Measurements from ENCODE around the gene TOM1L2.

Gene TOM1L2

GRCh38 chr17:17938388-17939107, 33.7 kb downstream of the TOM1L2 start:
- Histone ChIP-seq H3K27ac (ENCODE audit: low read depth, low read length) (peak overlapping the region; percentile 45), H3K36me3 (ENCODE audit: control insufficient read depth in 1 of 2, insufficient read depth in 2 of 2, low read length in 2 of 2) (no peaks in the 10 kb centered on the region), H3K4me3 (ENCODE audit: low read depth in 1 of 2, low read length in 2 of 2) (no peak overlapping the region), H3K9ac (ENCODE audit: low read depth in 1 of 2, low read length in 2 of 2) (no peak overlapping the region), H3K4me1 (ENCODE audit: control insufficient read depth in 1 of 2, insufficient read depth in 2 of 2, low read length in 2 of 2) (peaks cover 61 to 81% of the 10 kb centered on the region in 2 donors), H3K9me3 (ENCODE audit: control insufficient read depth in 1 of 2, low read length in 2 of 2) (no peaks in the 10 kb centered on the region), H3K27me3 (ENCODE audit: control insufficient read depth in 1 of 2, insufficient read depth in 2 of 2, low read length in 2 of 2) (no peaks in the 10 kb centered on the region)

GRCh38 chr17:17937958-17938357, 34.2 kb downstream of the TOM1L2 start:
- H3K27ac ChIP-seq (ENCODE audit: low read depth, low read length), result no peak overlapping the region
- H3K4me3 ChIP-seq (ENCODE audit: low read depth in 1 of 2, low read length in 2 of 2), result no peak overlapping the region
- no peaks in the 10 kb centered on the region for H3K27me3 ChIP-seq (ENCODE audit: control insufficient read depth in 1 of 2, insufficient read depth in 2 of 2, low read length in 2 of 2)
- peaks cover 60 to 80% of the 10 kb centered on the region in 2 donors for H3K4me1 ChIP-seq (ENCODE audit: control insufficient read depth in 1 of 2, insufficient read depth in 2 of 2, low read length in 2 of 2)
- H3K9me3 ChIP-seq (ENCODE audit: control insufficient read depth in 1 of 2, low read length in 2 of 2), result no peaks in the 10 kb centered on the region
- no peak overlapping the region for H3K9ac ChIP-seq (ENCODE audit: low read depth in 1 of 2, low read length in 2 of 2)
- H3K36me3 ChIP-seq (ENCODE audit: control insufficient read depth in 1 of 2, insufficient read depth in 2 of 2, low read length in 2 of 2), result no peaks in the 10 kb centered on the region

- Histone ChIP-seq H3K27ac (ENCODE audit: low read depth, low read length) (no peak overlapping the region), H3K9ac (ENCODE audit: low read depth in 1 of 2, low read length in 2 of 2) (no peak overlapping the region), H3K36me3 (ENCODE audit: control insufficient read depth in 1 of 2, insufficient read depth in 2 of 2, low read length in 2 of 2) (no peaks in the 10 kb centered on the region), H3K9me3 (ENCODE audit: control insufficient read depth in 1 of 2, low read length in 2 of 2) (no peaks in the 10 kb centered on the region), H3K4me3 (ENCODE audit: low read depth in 1 of 2, low read length in 2 of 2) (no peak overlapping the region), H3K27me3 (ENCODE audit: control insufficient read depth in 1 of 2, insufficient read depth in 2 of 2, low read length in 2 of 2) (no peaks in the 10 kb centered on the region), H3K4me1 (ENCODE audit: control insufficient read depth in 1 of 2, insufficient read depth in 2 of 2, low read length in 2 of 2) (peaks cover 54 to 82% of the 10 kb centered on the region in 2 donors)
These were observed 34.9 kb downstream of the TOM1L2 start for GRCh38 chr17:17937201-17937853.

GRCh38 chr17:17935321-17936271, 36.6 kb downstream of the TOM1L2 start:
- no peak overlapping the region for H3K27ac ChIP-seq (ENCODE audit: low read depth, low read length)
- no peak overlapping the region for H3K9ac ChIP-seq (ENCODE audit: low read depth in 1 of 2, low read length in 2 of 2)
- no peaks in the 10 kb centered on the region for H3K27me3 ChIP-seq (ENCODE audit: control insufficient read depth in 1 of 2, insufficient read depth in 2 of 2, low read length in 2 of 2)
- H3K9me3 ChIP-seq (ENCODE audit: control insufficient read depth in 1 of 2, low read length in 2 of 2), result no peaks in the 10 kb centered on the region
- H3K36me3 ChIP-seq (ENCODE audit: control insufficient read depth in 1 of 2, insufficient read depth in 2 of 2, low read length in 2 of 2), result no peaks in the 10 kb centered on the region
- H3K4me1 ChIP-seq (ENCODE audit: control insufficient read depth in 1 of 2, insufficient read depth in 2 of 2, low read length in 2 of 2), result peaks cover 50 to 65% of the 10 kb centered on the region in 2 donors
- no peak overlapping the region for H3K4me3 ChIP-seq (ENCODE audit: low read depth in 1 of 2, low read length in 2 of 2)

- Histone ChIP-seq H3K27me3 (ENCODE audit: control insufficient read depth in 1 of 2, insufficient read depth in 2 of 2, low read length in 2 of 2) (no peaks in the 10 kb centered on the region), H3K4me3 (ENCODE audit: low read depth in 1 of 2, low read length in 2 of 2) (no peak overlapping the region), H3K9ac (ENCODE audit: low read depth in 1 of 2, low read length in 2 of 2) (no peak overlapping the region), H3K4me1 (ENCODE audit: control insufficient read depth in 1 of 2, insufficient read depth in 2 of 2, low read length in 2 of 2) (peaks cover 45 to 60% of the 10 kb centered on the region in 2 donors), H3K27ac (ENCODE audit: low read depth, low read length) (no peak overlapping the region), H3K36me3 (ENCODE audit: control insufficient read depth in 1 of 2, insufficient read depth in 2 of 2, low read length in 2 of 2) (no peaks in the 10 kb centered on the region), H3K9me3 (ENCODE audit: control insufficient read depth in 1 of 2, low read length in 2 of 2) (no peaks in the 10 kb centered on the region)
These were observed 37.4 kb downstream of the TOM1L2 start for GRCh38 chr17:17934806-17935205.

- H3K36me3 ChIP-seq (ENCODE audit: control insufficient read depth in 1 of 2, insufficient read depth in 2 of 2, low read length in 2 of 2), result no peaks in the 10 kb centered on the region
- H3K9me3 ChIP-seq (ENCODE audit: control insufficient read depth in 1 of 2, low read length in 2 of 2), result no peaks in the 10 kb centered on the region
- no peak overlapping the region for H3K4me3 ChIP-seq (ENCODE audit: low read depth in 1 of 2, low read length in 2 of 2)
- H3K9ac ChIP-seq (ENCODE audit: low read depth in 1 of 2, low read length in 2 of 2), result no peak overlapping the region
- H3K27me3 ChIP-seq (ENCODE audit: control insufficient read depth in 1 of 2, insufficient read depth in 2 of 2, low read length in 2 of 2), result no peaks in the 10 kb centered on the region
- no peak overlapping the region for H3K27ac ChIP-seq (ENCODE audit: low read depth, low read length)
- H3K4me1 ChIP-seq (ENCODE audit: control insufficient read depth in 1 of 2, insufficient read depth in 2 of 2, low read length in 2 of 2), result peaks cover 43 to 58% of the 10 kb centered on the region in 2 donors
These were observed 38.0 kb downstream of the TOM1L2 start for GRCh38 chr17:17934214-17934613.

GRCh38 chr17:17933775-17934174, 38.4 kb downstream of the TOM1L2 start:
- Histone ChIP-seq H3K4me1 (ENCODE audit: control insufficient read depth in 1 of 2, insufficient read depth in 2 of 2, low read length in 2 of 2) (peaks cover 39 to 54% of the 10 kb centered on the region in 2 donors), H3K9ac (ENCODE audit: low read depth in 1 of 2, low read length in 2 of 2) (no peak overlapping the region), H3K27ac (ENCODE audit: low read depth, low read length) (no peak overlapping the region), H3K9me3 (ENCODE audit: control insufficient read depth in 1 of 2, low read length in 2 of 2) (no peaks in the 10 kb centered on the region), H3K4me3 (ENCODE audit: low read depth in 1 of 2, low read length in 2 of 2) (no peak overlapping the region), H3K27me3 (ENCODE audit: control insufficient read depth in 1 of 2, insufficient read depth in 2 of 2, low read length in 2 of 2) (no peaks in the 10 kb centered on the region), H3K36me3 (ENCODE audit: control insufficient read depth in 1 of 2, insufficient read depth in 2 of 2, low read length in 2 of 2) (no peaks in the 10 kb centered on the region)

GRCh38 chr17:17931159-17931558, 41.0 kb downstream of the TOM1L2 start:
- Histone ChIP-seq H3K9me3 (ENCODE audit: control insufficient read depth in 1 of 2, low read length in 2 of 2) (no peaks in the 10 kb centered on the region), H3K9ac (ENCODE audit: low read depth in 1 of 2, low read length in 2 of 2) (no peak overlapping the region), H3K27me3 (ENCODE audit: control insufficient read depth in 1 of 2, insufficient read depth in 2 of 2, low read length in 2 of 2) (no peaks in the 10 kb centered on the region), H3K36me3 (ENCODE audit: control insufficient read depth in 1 of 2, insufficient read depth in 2 of 2, low read length in 2 of 2) (no peaks in the 10 kb centered on the region), H3K27ac (ENCODE audit: low read depth, low read length) (no peak overlapping the region), H3K4me3 (ENCODE audit: low read depth in 1 of 2, low read length in 2 of 2) (no peak overlapping the region), H3K4me1 (ENCODE audit: control insufficient read depth in 1 of 2, insufficient read depth in 2 of 2, low read length in 2 of 2) (peaks cover 17 to 29% of the 10 kb centered on the region in 2 donors)

GRCh38 chr17:17930674-17931073, 41.5 kb downstream of the TOM1L2 start:
- no peak overlapping the region for H3K9ac ChIP-seq (ENCODE audit: low read depth in 1 of 2, low read length in 2 of 2)
- H3K4me1 ChIP-seq (ENCODE audit: control insufficient read depth in 1 of 2, insufficient read depth in 2 of 2, low read length in 2 of 2), result peaks cover 12 to 24% of the 10 kb centered on the region in 2 donors
- no peaks in the 10 kb centered on the region for H3K27me3 ChIP-seq (ENCODE audit: control insufficient read depth in 1 of 2, insufficient read depth in 2 of 2, low read length in 2 of 2)
- H3K36me3 ChIP-seq (ENCODE audit: control insufficient read depth in 1 of 2, insufficient read depth in 2 of 2, low read length in 2 of 2), result no peaks in the 10 kb centered on the region
- no peaks in the 10 kb centered on the region for H3K9me3 ChIP-seq (ENCODE audit: control insufficient read depth in 1 of 2, low read length in 2 of 2)
- no peak overlapping the region for H3K27ac ChIP-seq (ENCODE audit: low read depth, low read length)
- H3K4me3 ChIP-seq (ENCODE audit: low read depth in 1 of 2, low read length in 2 of 2), result no peak overlapping the region

Measured in duodenal mucosa (tissue), 2 donors.